GM19193 (cell line): Measurements from ENCODE around the gene PDE7B.

Source experiments
- POLR2A ChIP-seq: IDR thresholded peaks from 4 replicates; pipeline ENCODE4 v1.6.1; 2011; ENCODE audit not compliant: insufficient read depth, insufficient read length; ENCODE audit errors: extremely low read depth

PDE7B gene

DNA sequence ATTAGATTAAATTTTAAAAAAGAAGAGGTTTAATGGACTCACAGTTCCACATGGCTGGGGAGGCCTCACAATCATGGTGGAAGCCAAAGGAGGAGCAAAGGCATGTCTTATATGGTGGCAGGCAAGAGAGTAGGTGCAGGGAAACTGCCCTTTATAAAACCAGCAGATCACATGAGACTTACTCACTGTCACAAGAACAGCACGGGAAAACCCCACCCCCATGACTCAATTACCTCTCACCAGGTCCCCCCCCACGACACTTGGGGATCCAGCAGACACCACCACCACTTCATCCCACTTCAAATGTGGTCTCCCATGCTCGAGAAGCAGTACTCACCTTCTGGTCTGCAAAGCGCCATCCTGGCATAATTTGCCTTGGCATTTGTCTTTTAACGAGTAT lies 374.0 kb downstream of the PDE7B start:
- TF ChIP-seq POLR2A: no peak

DNA sequence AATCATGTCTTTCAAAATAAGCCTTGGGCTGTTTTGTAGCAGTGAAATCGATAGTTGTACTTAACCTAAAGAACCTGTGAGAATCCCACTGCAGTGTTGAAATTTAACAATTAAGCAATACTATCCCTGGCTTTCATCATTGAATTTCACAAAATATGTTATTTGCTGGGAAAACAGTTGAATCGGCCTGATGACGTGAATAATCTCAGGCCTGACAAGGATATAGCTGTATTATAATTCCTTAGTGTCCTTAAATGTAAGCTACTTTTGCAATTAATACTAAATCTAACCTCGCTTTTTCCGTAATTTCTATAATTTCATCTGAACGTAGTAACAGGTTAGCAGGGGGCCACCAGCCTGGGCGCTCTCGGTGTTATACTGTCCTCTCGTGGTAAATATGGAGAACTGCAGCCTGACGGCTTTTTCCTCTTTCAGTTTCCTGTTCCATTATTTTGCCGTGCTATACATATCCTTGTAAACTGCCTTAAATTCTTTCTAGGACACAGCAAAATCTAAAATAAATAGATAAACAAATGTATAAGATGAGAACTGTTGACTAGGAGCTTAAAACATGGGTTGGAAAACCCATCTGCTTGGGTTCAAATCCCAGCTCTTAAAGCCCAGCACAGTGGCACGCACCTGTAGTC lies 374.6 kb downstream of the PDE7B start:
- TF ChIP-seq POLR2A: no peak

DNA sequence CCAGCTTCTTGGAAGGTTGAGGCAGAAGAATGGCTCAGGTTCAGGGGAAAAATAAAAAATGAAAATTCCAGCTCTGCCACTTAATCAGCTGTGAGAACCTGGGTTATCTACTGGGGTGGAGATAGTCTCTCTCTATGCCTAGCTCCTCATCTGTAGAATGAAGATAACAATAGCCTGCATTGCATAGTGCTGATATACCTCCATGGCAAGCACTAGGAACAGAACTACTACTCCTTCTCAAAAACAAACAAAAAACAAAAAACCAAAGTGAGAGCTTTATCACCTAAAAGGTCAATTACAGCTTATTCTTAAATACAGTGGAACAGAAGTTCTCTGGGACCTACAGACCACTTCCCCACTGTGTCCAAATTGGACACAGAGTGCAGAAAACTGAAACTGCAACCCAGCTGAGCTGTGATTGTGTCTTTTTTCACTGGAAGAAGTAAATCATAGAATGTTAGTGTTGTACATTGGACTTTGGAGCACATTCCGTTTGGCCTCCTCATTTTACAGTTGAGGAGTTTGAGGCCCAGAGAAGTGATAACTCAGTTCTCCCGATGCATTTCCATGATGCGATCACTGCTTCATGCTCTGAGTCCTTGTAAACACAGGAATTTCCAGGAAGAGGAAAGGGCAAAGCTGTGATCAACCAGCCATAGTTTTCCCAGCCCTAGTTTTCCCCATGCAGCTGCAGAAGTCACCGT lies 375.3 kb downstream of the PDE7B start:
- TF ChIP-seq POLR2A: no peak

DNA sequence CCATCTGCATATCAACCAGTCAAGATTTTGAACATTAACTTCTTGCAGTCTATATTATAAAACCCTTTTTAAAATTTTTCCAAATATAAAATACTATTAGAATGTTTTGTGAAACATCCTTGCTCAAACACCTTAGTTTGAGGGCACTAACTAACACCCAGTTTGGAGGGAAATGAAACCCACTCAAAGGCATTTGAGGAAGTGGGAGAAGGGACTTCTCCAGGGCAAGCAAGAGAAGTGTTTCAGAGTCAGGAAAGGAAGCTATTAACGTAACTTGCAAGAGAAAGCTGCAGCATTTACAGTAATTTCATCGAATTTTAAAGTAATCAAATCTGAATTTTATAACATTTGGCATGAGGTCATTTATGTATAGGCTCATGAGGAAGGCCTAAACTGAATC lies 377.3 kb downstream of the PDE7B start:
- TF ChIP-seq POLR2A: no peak

DNA sequence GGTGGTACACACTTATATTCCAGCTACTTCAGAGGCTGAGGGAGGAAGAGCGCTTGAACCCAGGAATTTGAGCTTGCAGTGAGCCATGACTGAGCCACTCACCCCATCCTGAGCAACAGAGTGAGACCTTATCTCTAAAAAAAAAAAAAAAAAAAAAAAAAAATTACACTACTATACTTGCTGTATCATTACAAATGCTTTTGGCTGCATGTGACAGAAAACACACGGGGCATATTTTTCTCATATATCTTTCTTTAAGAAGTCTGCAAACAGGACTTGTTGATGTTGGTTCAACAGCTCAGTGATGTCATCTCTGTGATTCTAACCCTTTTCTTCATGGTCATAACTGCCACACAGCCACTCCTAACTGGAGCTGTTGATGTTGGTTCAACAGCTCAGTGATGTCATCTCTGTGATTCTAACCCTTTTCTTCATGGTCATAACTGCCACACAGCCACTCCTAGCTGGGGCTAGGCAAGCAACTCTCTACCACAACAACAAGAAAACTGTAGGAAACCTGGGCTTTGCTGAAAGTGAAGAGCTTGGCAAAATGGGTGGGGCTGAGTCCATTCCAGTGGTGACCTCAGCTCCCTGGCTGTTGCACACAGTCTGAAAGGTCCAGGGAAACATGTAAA lies 378.8 kb downstream of the PDE7B start:
- no peak for TF ChIP-seq POLR2A

DNA sequence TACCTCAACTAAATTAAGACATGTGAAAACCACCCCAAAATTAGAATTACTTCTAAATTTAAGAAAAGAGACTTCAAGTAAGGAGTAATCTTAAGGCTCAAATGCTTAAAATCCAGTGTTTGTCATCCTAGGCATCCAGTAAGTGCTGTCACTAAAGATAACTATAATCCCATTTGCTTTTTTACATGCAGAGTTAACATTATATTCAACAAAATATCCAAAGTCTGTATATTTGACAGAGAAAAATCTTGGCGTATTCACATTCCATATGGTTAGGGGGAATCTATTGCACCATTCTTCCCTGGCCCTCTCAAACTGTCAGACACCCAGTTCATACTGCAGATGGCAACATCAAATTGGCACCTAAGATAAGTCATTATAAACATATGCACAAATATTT lies 381.2 kb downstream of the PDE7B start:
- no peak for TF ChIP-seq POLR2A

DNA sequence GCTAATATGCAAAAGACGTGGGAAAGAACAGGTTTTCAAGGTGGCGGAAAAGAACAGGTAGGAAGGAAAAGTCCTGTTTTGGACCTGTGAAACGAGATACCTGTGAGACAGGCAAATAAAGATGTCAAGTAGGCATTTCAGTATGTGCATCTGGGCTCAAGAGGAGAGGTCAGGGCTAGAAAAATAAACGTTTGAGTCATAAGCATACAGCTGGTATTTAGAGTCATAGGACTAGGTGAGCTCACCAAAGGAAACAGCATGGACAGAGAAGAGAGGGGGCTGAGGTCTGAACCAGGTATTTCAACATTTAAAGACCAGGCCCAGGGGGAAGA lies 383.7 kb downstream of the PDE7B start:
- TF ChIP-seq POLR2A: no peak

DNA sequence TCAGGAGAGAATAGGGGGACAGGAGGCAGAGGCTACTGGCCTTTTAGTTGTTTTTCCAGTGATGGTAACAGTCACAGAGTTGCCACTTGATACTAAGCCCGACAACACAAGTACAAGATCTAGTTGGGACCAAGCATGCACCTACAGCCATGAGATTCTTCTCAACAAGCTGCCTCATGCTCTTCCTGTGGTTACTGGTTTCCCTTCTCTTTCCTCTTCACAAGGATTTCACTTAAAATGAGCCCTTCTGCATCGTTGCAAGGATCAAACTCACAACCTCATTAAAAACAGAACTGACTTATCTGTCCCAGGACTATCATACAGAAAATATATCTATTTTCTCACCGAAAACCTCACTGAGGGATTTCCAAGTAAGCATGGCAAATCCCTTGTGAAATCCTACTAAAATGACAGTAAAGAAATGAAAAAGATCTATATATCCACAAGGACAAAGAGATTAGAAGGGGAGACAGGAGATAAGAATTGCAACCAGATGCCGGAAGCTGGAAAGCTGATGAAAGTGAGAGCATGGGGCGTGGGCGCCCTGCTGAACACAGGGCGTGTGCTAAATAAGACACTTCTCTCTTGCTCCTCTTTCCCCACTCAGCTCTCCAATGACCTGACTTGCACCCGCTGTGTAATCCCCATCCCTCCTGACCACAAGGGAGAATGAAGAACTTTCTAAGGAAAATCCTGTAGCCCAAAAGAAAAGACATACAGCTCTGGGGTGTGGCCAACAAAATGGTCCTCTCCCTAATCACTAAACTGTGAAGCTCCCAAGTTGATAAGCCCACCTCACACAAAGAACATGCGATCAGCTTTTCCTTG lies 385.2 kb downstream of the PDE7B start:
- TF ChIP-seq POLR2A: no peak

DNA sequence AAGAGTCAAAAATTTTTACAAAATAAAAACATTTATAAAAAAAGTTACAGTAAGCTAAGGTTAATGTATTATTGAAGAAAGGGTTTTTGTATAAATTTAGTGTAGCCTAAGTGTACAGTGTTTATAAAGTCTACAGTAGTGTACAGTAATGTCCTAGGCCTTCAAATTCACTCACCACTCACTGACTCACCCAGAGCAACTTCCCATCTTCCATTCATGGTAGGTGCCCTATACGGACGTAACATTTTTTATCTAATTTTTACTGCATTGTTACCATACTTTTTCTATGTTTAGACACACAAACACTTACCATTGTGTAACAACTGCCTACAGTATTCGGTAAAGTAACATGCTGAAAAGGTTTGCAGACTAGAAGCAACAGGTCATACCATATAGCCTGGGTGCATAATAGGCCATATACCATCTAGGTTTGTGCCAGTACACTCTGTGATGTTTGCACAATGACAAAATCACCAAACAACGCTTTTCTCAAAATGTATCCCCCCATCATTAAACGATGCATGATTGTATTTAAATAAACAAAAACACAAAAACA lies 392.6 kb downstream of the PDE7B start:
- TF ChIP-seq POLR2A: no peak
